Anterior cingulate cortex (tissue), 58 donors: ENCODE data around the gene KLK15.

Experiments used
- DNase-seq, 58 donors: peaks; one replicate each; lab custom pipeline; 2025; lab: John Stamatoyannopoulos, UW

KLK15 gene

DNA sequence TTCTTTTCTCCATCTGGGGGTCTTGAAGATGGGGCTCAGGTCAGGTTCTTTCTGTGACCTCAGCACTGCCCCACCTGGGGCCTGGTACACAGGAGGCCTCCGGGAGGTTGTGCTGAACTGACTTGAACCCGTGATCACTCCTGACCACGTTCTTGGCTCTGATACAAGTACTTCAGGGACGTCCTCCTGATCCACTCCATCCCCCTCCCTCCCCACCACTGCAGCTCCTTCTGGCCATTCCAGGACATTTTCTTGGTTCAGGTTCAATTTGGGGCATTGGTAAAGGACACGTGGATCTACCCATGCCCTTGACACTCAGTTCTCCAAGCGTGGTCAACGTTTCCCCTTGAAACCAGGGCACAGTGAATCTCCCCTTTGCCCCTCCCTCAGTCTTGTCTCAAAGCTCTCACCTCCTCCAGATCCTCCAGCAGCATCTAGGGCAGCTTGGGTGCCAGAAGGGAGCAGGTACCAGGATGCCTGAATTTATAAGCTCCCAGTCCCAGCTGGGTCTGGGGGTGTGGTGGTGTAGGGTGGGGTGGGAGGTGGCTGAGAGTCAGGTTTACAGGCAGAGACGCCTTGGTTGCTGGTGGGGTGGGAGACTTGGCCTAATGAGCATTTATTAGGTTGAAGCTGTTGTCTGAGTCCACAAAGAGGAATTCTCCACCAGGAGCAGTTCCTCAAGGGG is at the start of gene KLK15:
KLK15 (minus strand) TSS at position 458 of the 685 bp plus-strand sequence. CDS start 2,082 bp downstream, outside the sequence.
- DNase-seq: no peak

GRCh38 chr19:50882188-50882587 is 48.8 kb upstream of the KLK15 start:
- DNase-seq: no peak

GRCh38 chr19:50880241-50880640 is 46.9 kb upstream of the KLK15 start:
- DNase-seq: no peak

DNA sequence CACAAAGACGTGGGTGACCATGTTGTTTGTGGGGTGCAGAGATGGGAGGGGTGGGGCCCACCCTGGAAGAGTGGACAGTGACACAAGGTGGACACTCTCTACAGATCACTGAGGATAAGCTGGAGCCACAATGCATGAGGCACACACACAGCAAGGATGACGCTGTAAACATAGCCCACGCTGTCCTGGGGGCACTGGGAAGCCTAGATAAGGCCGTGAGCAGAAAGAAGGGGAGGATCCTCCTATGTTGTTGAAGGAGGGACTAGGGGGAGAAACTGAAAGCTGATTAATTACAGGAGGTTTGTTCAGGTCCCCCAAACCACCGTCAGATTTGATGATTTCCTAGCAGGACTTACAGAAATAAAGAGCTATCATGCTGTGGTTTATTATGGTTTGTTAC is 45.5 kb upstream of the KLK15 start:
- no peak for DNase-seq

- DNase-seq: no peak
Observed at GRCh38 chr19:50877338-50877737, 44.0 kb upstream of the KLK15 start.

DNA sequence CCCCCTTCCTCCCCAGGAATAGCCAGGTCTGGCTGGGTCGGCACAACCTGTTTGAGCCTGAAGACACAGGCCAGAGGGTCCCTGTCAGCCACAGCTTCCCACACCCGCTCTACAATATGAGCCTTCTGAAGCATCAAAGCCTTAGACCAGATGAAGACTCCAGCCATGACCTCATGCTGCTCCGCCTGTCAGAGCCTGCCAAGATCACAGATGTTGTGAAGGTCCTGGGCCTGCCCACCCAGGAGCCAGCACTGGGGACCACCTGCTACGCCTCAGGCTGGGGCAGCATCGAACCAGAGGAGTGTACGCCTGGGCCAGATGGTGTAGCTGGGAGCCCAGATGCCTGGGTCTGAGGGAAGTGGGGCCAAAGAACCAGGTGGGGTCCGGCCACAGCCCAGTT is 43.1 kb upstream of the KLK15 start:
- no peak for DNase-seq

DNA sequence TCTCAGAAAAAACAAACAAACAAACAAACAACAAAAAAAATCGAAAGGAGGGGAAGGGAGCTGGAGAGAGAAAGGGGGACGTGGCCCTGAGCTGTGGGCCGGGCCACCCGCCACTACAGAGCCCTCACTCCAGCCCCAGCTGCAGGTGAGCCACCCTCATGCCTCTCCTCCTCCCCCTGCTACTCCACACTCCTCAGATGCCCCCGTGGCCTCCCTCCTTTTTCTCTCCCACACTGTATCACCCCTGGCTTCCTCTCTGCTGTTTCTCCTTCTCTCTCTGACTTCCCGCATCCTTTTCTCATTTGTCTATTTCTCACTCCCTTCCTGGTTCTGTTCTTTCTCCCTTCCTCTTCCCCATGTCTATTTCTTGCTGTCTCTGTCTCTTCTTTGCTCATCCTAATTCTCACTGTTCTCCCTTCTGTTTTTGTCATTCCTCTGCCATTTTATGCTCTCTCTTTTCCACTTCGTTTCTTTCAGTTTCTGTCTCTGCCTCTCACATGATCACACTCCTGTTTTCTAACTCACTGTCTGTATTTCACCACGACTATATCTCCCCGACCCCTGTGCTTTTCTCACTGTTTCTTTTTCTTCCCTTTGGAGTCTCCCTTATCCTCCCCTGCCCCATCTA is 42.5 kb upstream of the KLK15 start:
- DNase-seq: no peak

GRCh38 chr19:50874211-50874610 is 40.8 kb upstream of the KLK15 start:
- no peak for DNase-seq

GRCh38 chr19:50873056-50873455 is 39.7 kb upstream of the KLK15 start, which contains the start of gene KLK2:
Gene KLK2, plus strand, starts transcription at chr19:50873439. Its CDS starts 35 bp downstream, at chr19:50873474.
- no peak for DNase-seq

GRCh38 chr19:50870417-50871089 is 37.2 kb upstream of the KLK15 start:
- no peak for DNase-seq

DNA sequence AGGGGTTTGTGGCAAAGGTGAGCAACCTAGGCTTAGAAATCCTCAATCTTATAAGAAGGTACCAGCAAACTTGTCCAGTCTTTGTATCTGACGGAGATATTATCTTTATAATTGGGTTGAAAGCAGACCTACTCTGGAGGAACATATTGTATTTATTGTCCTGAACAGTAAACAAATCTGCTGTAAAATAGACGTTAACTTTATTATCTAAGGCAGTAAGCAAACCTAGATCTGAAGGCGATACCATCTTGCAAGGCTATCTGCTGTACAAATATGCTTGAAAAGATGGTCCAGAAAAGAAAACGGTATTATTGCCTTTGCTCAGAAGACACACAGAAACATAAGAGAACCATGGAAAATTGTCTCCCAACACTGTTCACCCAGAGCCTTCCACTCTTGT is 36.1 kb upstream of the KLK15 start:
- no peak for DNase-seq

- no peak for DNase-seq
Observed at GRCh38 chr19:50861496-50862286, 28.3 kb upstream of the KLK15 start.

GRCh38 chr19:50861010-50861409 is 27.6 kb upstream of the KLK15 start:
- DNase-seq: no peak

DNA sequence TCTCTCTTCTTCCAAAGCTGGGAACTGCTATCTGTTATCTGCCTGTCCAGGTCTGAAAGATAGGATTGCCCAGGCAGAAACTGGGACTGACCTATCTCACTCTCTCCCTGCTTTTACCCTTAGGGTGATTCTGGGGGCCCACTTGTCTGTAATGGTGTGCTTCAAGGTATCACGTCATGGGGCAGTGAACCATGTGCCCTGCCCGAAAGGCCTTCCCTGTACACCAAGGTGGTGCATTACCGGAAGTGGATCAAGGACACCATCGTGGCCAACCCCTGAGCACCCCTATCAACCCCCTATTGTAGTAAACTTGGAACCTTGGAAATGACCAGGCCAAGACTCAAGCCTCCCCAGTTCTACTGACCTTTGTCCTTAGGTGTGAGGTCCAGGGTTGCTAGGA is 26.5 kb upstream of the KLK15 start:
- no peak for DNase-seq

- no peak for DNase-seq
Observed at GRCh38 chr19:50858886-50859285, 25.5 kb upstream of the KLK15 start.

DNA sequence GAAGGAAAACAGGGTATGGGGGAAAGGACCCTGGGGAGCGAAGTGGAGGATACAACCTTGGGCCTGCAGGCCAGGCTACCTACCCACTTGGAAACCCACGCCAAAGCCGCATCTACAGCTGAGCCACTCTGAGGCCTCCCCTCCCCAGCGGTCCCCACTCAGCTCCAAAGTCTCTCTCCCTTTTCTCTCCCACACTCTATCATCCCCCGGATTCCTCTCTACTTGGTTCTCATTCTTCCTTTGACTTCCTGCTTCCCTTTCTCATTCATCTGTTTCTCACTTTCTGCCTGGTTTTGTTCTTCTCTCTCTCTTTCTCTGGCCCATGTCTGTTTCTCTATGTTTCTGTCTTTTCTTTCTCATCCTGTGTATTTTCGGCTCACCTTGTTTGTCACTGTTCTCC is 24.0 kb upstream of the KLK15 start:
- DNase-seq: no peak

DNA sequence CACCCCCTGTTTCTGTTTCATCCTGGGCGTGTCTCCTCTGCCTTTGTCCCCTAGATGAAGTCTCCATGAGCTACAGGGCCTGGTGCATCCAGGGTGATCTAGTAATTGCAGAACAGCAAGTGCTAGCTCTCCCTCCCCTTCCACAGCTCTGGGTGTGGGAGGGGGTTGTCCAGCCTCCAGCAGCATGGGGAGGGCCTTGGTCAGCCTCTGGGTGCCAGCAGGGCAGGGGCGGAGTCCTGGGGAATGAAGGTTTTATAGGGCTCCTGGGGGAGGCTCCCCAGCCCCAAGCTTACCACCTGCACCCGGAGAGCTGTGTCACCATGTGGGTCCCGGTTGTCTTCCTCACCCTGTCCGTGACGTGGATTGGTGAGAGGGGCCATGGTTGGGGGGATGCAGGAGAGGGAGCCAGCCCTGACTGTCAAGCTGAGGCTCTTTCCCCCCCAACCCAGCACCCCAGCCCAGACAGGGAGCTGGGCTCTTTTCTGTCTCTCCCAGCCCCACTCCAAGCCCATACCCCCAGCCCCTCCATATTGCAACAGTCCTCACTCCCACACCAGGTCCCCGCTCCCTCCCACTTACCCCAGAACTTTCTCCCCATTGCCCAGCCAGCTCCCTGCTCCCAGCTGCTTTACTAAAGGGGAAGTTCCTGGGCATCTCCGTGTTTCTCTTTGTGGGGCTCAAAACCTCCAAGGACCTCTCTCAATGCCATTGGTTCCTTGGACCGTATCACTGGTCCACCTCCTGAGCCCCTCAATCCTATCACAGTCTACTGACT is 21.4 kb upstream of the KLK15 start, which contains the start of gene KLK3:
KLK3 (plus strand) TSS at position 280 of the 775 bp plus-strand sequence; CDS start at position 321, 41 bp downstream.
- no peak for DNase-seq

DNA sequence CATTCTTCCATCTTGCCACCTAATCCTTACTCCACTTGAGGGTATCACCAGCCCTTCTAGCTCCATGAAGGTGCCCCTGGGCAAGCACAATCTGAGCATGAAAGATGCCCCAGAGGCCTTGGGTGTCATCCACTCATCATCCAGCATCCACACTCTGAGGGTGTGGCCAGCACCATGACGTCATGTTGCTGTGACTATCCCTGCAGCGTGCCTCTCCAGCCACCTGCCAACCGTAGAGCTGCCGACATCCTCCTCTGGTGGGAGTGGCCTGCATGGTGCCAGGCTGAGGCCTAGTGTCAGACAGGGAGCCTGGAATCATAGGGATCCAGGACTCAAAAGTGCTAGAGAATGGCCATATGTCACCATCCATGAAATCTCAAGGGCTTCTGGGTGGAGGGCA is 18.2 kb upstream of the KLK15 start:
- no peak for DNase-seq

- no peak for DNase-seq
Observed at GRCh38 chr19:50850738-50851137, 17.4 kb upstream of the KLK15 start.
